GM21423 (cell line): ENCODE results near the gene ASIC3.

Source experiments
- ATAC-seq: cut with Tn5 transposase; IDR thresholded peaks from one replicate; pipeline ENCODE4 v1.9.1; 2021; ENCODE audit warnings: mild to moderate bottlenecking, moderate library complexity; ENCODE audit not compliant: unreplicated experiment

The ASIC3 gene

DNA sequence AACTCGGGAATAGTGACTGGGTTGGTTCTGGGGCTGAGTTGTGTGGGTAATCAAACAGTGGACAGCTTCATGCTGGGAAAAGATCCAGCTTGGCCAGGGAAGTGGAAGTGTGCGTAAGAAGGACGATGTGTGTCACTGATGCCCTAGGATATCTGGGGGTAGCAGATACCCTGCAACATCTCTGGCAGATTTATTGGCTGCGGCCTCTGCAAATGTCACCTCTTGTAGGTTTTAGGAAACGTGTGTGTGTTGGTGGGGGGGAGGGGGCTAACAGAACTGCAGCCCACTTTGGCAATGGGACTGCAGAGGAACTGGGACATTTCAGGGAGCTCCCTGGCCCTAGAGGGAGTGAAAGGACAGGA lies 37.0 kb downstream of the ASIC3 start:
- ATAC-seq: no peak

DNA sequence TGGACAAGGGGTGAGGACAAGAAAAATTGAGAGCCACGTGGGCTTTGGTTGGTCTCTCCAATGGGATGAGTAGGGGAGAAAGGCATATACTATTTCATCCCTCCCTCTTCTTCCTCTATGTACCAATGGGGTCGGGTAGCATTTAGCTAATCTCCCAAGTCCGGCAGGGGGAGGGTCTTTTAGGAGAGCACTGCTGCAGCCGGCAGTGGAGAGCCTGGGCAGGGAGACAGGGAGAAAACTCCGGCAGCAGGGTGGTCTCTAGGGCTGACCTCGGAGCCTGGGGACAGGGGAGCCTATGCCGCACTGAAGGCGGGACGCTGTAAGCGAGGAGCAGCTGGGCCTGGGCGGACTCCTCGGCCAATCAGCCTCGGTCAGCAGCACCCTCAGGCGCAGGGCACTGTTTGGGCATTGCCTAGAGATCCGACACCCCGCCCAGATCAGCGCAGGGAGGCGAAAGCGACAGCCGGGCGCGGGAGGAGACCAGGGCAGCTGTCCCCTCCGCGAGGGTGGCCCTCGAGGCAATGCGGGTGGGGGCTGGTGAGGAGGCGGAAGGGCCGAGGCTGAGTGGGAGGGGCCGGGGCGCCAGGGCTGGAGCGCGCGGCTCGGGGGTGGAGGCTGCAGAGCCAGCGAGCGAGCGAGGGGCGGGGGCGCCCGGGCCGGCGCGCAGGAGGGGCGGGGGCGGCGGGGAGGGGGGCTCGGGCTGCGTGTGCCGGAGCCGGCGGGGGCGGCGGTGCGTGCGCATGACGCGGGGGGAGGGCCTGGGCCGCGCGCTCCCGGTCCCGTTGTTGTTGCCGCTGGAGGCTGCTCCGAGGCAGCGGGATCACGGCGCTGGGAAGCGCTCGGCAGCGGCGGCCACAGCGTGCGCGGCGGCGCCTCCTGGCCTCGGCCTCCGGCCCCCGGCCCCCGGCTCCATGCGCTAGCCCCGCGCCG lies 37.6 kb downstream of the ASIC3 start, which contains the start of gene AGAP3:
TSS of gene AGAP3 (plus strand) at position 785 of the 930 bp plus-strand sequence. CDS start 267 bp downstream, outside the sequence.
- ATAC-seq: peak; percentile 44

GRCh38 chr7:151086802-151087244 lies 38.5 kb downstream of the ASIC3 start:
- ATAC-seq: no peak

DNA sequence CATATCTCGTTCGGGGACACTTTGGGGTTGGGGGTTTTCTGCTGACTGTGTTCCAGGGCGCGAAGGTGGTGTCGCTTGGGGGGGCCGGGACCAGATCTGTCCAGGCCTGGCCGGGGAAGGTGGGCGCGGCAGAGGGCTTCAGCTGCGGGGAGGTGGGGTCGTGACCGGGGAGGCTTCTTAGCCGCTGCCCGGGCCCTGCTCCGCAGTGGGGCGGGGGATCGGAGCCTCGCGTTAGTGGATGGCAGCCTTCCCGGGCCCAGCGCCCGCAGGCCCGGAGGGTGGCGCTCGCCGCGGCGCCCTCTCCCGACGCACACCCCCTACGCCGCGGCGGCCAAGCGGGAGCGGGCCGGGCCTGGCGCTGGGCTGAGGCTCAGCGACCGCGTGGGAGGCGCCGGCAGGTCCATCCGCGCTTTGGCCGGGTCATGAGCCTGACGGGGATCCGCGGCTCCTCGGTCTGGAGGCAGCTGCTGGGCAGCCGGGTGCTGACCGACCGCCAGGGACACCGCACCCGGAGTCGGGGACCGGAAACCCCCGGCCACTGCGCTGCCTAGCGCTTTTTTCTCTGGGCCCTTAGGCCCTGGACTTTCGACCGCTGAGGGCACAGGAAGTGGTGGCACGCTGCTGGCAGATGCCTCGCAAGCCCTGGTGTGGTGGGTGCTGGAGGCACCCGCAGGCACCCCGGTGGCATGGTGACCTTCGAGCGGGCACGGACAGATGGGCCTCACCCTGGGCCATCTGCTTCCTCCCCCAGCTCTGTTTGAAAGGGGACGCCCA lies 39.1 kb downstream of the ASIC3 start:
- ATAC-seq: no peak

- no peak for ATAC-seq
Measured at GRCh38 chr7:151088019-151088855, 39.9 kb downstream of the ASIC3 start.

DNA sequence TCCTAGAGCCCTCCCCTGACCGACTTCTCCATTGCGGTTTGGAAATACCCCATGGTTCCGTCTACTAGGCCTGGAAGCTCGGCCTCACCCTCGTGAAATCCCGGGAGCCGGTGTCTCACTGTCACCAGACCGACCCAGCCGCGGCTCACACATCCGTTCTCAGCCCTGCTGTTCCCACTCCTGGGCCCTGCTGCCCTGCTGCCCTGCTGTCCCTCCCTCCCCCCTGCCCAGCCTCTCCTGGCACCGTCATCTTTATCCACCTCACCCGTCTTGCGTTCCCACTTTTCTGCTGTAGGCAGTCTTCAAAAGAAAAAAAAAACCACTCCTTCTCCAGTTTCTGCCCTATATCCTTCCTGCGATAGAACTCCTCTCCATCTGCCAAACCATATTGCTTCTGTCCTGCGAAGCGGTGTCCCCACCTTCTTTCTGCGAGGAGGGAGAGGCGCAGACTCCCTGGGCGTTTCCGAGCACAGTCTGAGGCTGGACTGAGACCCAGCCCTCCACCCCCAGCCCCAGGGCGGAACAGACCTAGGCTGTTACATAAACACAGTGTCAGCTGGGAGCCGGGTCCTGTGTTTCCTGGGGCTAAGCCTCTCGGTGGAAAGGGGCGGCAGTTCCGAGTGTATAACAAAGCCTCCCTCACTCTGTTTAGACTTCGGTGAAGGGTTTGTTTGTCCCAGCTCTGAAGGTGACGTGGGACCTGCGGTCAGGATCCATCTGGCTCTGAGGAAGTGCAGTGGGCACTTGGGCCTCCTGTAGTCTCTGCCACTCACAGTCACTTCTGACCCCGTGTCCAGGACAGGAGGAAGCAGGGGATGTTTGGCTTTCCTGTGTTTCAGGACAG lies 40.7 kb downstream of the ASIC3 start:
- ATAC-seq: no peak

DNA sequence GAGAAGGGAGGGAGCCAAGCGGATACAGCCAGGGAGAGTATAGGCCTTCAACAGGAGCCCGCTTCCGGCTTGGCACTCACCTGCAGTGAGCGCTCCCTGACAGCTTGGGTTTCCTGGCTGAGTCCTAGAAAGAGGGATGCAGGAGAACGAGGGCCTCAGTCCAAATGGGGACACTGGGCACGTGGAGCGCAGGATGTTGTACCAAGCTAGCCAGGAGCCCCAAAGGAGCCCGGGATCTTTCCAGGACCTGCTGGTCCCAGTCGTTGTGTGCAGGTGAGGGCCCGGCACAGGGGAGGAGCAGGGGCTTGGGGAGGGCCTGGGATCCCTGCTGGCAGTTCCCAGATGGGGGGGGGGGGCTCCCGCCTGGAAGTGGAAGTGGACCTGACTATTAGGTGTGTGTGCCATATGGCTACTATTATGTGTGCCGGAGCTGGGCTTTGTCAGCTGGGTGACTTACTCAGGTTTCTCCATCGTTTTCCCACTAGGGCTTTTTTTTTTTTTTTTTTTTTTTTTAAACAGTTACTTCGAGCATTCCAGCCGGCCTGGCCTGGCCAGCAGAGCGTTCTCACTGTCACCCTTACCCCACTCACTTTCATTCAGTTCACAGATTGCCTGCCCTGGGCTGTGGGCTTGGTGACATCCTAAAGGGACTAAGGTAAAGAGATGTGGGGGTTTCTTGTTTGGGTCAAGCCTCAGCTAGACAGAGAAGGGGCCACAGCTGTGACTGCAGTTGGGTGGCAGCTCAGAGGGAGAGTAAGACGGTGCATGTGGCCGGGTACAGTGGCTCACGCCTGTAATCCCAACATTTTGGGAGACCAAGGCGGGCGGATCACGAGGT lies 41.8 kb downstream of the ASIC3 start:
- no peak for ATAC-seq

- no peak for ATAC-seq
Measured at GRCh38 chr7:151091003-151091402, 42.7 kb downstream of the ASIC3 start.

DNA sequence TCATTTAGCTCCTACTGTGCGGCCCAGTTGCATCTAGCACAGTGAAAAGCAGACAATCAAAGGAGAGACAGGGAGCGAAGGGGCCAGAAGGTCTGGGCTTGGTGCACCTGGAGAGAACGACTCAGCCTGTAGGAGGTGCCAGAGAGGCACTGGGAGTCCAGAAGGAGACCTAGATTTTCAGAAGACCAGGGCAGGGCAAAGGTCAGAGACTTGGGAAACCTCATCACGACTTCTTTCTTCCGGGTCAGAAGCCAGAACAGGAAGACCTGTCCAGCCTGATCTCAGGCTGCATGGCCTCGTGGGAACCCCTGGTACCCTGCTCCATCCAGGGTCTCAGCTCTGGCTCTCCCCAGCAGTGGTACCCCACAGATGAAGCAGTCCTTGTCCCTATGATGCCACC lies 43.1 kb downstream of the ASIC3 start:
- no peak for ATAC-seq

DNA sequence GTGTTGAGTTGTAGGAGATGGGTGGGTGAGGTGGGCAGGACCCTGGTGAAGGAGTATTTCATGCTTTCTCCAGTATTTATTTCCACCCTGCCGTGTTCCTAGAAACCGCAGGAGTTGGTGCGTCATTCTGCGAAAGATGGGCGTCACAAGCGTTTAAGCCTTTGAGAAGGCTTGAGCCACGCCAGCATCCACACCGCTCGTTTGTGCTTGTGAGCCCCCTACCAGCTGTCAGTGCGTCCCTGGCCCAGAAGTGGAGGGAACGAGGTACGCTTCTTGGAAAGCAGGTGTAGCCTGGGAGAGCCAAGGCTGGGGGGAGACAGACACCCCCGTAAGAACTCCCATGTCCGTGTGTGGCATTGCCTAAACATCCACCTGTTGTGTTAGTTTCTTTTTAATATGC lies 43.7 kb downstream of the ASIC3 start:
- ATAC-seq: no peak

DNA sequence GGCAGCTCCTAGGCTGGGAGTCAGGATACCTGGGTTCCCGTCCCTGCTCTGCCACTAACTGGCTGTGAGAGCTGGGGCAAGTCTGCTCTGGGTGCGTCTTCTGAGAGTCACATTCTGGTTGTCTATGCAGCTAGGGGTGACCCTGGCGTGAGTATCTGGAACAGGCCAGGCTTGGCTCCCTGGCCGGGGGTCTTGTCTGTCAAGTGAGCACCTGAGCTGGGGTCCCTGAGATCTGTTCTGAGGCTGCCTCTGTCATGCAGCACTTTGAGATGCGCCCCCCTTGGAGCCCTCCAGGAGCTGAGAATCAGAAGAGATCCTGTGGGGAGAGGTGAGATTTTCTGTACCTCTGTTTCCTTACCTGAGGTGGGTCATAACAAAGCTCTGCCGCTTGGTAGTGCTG lies 45.4 kb downstream of the ASIC3 start:
- no peak for ATAC-seq

GRCh38 chr7:151094675-151095074 lies 46.3 kb downstream of the ASIC3 start:
- no peak for ATAC-seq

DNA sequence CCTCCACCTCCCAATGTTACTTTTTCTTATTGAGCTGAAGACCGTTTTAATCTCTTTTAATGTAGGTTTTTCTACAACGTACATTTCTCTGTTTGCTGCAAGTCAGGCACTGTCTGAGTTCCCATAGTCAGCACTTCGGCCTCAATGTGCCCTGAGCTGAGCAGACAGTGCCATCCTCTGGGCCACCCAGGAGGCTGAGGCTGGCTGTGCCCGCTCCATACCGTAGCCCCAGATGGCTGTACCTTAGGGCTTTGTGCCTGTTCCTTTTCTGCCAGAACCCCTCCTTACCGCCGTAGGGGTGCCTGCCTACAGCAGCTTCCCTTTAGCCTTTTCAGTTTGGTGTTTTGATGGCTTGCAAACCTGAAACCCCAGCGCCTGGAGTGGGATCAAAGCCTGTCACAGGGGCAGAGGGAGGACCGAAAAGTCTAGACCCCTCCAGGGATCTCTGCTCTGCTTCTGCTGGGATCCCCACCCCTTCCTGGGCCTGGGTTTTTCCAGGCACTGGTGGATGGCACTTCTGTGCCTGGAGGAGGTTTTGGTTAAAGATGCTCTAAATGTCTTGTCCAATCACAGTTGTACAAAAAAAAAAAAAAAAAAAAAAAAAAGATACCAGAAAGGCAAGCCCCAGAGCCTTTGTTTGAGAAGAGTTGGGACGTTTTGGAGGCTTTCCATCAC lies 46.9 kb downstream of the ASIC3 start:
- no peak for ATAC-seq

DNA sequence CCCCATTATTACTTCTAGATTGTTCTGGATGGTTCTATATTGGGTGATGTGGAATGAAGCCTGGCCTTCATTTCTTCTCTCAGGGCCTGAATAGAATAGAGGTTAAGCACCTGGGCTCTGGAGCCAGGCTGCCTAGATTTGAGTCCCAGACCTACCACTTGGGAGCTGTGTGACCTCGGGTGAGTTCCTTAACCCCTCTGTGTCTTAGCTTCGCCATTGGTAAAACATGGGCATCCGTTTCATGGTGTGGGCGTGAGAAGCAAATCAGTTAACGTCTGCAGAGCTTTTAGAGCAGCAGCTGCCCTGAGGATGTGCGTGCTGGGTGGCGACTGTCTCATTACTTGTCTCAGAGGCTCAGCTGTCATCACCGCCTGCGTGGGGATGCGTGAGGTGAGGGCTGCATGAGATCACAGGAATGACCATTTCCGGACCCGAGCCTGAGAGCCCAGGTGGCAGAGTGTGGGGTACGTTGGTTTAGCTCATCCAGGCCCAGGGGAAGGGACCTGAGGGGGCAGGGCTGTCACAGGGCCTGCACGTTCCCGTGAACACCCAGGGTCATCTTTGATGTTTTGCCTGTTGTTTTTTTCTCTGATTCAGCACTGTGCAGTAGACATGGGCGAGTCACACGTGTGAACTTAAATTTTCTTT lies 47.6 kb downstream of the ASIC3 start:
- ATAC-seq: no peak

- ATAC-seq: no peak
Measured at GRCh38 chr7:151099486-151100211, 51.3 kb downstream of the ASIC3 start.

DNA sequence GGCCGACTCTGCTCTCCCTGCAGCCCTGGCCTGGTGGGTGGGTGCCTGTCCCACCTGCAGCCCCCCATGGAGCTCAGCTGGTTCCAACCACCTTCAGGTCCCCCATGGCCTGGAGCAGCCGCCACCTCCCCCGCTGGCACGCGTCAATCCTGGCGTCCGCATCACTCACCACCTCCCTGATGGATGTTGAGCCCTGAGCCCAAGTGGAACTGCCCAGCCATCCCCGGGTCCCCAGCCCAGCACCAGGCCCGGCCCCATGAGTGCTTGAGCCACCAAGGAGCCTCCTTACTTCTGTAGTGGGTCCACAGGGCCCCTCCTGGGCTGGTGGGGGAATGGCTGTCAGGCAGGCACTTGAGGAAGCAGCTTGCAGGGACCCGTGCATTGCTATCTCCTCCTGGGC lies 52.6 kb downstream of the ASIC3 start:
- ATAC-seq: no peak

DNA sequence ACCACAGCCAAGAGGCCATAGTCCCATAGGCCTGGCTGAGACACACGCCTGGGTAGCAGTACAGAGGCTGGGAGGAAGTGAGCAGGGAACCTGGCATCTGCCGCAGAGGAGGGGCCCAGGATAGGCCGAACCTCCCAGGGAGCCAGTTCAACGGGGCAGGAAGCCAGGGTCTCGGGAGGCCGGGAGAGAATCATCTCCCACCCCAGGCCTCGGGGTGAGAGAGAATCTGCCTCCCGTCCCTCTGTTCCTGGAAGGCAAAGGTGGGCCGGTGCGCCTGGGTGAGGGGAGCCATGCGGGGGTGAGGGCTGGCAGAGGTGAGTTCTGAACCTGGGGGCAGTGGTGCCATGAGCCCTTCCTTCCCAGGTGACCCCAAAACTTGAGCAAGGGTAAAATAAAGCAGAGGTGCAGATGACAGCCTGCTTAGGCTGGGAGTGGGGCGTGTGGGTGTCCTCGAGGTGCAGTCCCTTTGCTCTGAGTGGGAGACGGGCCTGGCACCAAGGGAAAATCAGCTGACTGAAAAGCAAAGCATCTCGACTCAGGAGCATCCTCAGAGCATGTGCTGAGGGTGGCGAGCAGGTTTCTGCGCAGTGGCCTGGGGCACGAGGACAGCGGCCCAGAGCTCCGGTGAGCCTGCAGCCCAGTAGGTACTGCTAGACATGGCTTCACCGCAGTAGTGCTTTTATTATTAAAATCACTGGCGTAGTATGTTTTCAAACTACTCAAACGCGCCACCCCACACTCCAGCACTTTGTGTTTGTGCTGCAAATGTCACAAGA lies 53.5 kb downstream of the ASIC3 start:
- ATAC-seq: no peak
